Stimulated activated CD4-positive, alpha-beta T cell treated with anti-CD3 and anti-CD28 coated beads, TNF-alpha, amount 100 ng/mL, for 48 hours (primary cell): ENCODE results near the gene HOXA9.

Source experiments
- DNase-seq, 3 donors: peaks; one replicate each; pipeline ENCODE4 v3.0.0-alpha.2; 2020; ENCODE audit warnings: low read depth in 3 of 3

Gene HOXA9

GRCh38 chr7:27142580-27143022 lies 22.7 kb downstream of the HOXA9 start:
- no peak for DNase-seq

- no peak for DNase-seq
Observed at GRCh38 chr7:27141923-27142579, 23.3 kb downstream of the HOXA9 start.

- no peak for DNase-seq
Observed at GRCh38 chr7:27141137-27141922, 24.0 kb downstream of the HOXA9 start.

- DNase-seq: no peak
Observed at GRCh38 chr7:27140126-27140857, 25.0 kb downstream of the HOXA9 start.

- DNase-seq: no peak
Observed at GRCh38 chr7:27139334-27140125, 25.8 kb downstream of the HOXA9 start.

GRCh38 chr7:27138985-27139333 lies 26.4 kb downstream of the HOXA9 start:
- no peak for DNase-seq

- DNase-seq: no peak
Observed at GRCh38 chr7:27138472-27138871, 26.9 kb downstream of the HOXA9 start.

- no peak for DNase-seq
Observed at GRCh38 chr7:27137640-27138315, 27.6 kb downstream of the HOXA9 start.

- no peak for DNase-seq
Observed at GRCh38 chr7:27134392-27134791, 30.9 kb downstream of the HOXA9 start.

- no peak for DNase-seq
Observed at GRCh38 chr7:27133409-27134231, 31.7 kb downstream of the HOXA9 start.

GRCh38 chr7:27132978-27133377 lies 32.4 kb downstream of the HOXA9 start:
- DNase-seq: no peak

- DNase-seq: no peak
Observed at GRCh38 chr7:27132214-27132613, 33.1 kb downstream of the HOXA9 start.

- DNase-seq: no peak
Observed at GRCh38 chr7:27131390-27131819, 33.9 kb downstream of the HOXA9 start.

- peak; percentile 45 to 68 (median 64) for DNase-seq
Observed at GRCh38 chr7:27130540-27131389, 34.6 kb downstream of the HOXA9 start, which contains the start of gene HOXA4. Gene HOXA4 (minus strand): TSS chr7:27130757. CDS start chr7:27130733, 24 bp downstream.

- no peak for DNase-seq
Observed at GRCh38 chr7:27129729-27130539, 35.4 kb downstream of the HOXA9 start.

GRCh38 chr7:27128776-27129728 lies 36.3 kb downstream of the HOXA9 start:
- no peak for DNase-seq

- no peak for DNase-seq
Observed at GRCh38 chr7:27128034-27128433, 37.3 kb downstream of the HOXA9 start.
